Kidney epithelial cell (primary cell): Measurements from ENCODE around the gene FGFRL1. TPM values are rescaled to one million over a fixed set of nuclear protein-coding genes. Genes with fewer than 3 reads are reported as not detected.

Experiments used
- DNase-seq: peaks from one replicate; pipeline ENCODE4 v3.0.0-alpha.2; 2010; ENCODE audit warnings: low read depth
- H3K27me3 ChIP-seq: 2 replicates; pipeline ENCODE4 v1.6.0; 2011; ENCODE audit warnings: low read length; ENCODE audit not compliant: control insufficient read depth, insufficient read depth
- H3K36me3 ChIP-seq: 2 replicates; pipeline ENCODE4 v1.5.1; 2011; ENCODE audit warnings: low read length; ENCODE audit not compliant: control insufficient read depth, insufficient read depth
- H3K4me3 ChIP-seq: 2 replicates; pipeline ENCODE4 v1.5.1; 2011; ENCODE audit warnings: low read depth, mild to moderate bottlenecking, control low read depth, low read length
- CTCF ChIP-seq: IDR thresholded peaks from 2 replicates; pipeline ENCODE4 v1.5.1; 2011; ENCODE audit warnings: mild to moderate bottlenecking, moderate library complexity, low read length, control low read depth, inconsistent platforms; ENCODE audit not compliant: insufficient read depth, poor library complexity, severe bottlenecking
- total RNA-seq: library from RNA; depleted of rRNA; stranded (reverse); fragments of >200 nt; gene quantifications from 2 replicates; pipeline ENCODE4 v1.2.3, GENCODE V29; 2015

The FGFRL1 gene
- total RNA-seq, 1 donor from 2014 or later: 39.2 TPM

- H3K36me3 ChIP-seq: no peaks in the 10 kb centered on the region
Measured at GRCh38 chr4:1040344-1041146, 29.1 kb downstream of the FGFRL1 start.

GRCh38 chr4:1041147-1041935 lies 29.9 kb downstream of the FGFRL1 start:
- no peak for TF ChIP-seq CTCF
- Histone ChIP-seq H3K4me3 (no peak overlapping the region), H3K27me3 (peaks cover 11% of the 10 kb centered on the region), H3K36me3 (no peaks in the 10 kb centered on the region)
- DNase-seq: no peak

More at GRCh38 chr4:1040344-1041146, 29.1 kb downstream of the FGFRL1 start:
- no peak for DNase-seq
- no peak overlapping the region for H3K4me3 ChIP-seq
- no peak for TF ChIP-seq CTCF
- H3K27me3 ChIP-seq: peaks cover 8% of the 10 kb centered on the region

- no peak for TF ChIP-seq CTCF
- Histone ChIP-seq H3K36me3 (no peaks in the 10 kb centered on the region), H3K27me3 (peaks cover 11% of the 10 kb centered on the region), H3K4me3 (no peak overlapping the region)
- no peak for DNase-seq
Measured at GRCh38 chr4:1041936-1042330, 30.5 kb downstream of the FGFRL1 start.

- no peak overlapping the region for H3K4me3 ChIP-seq
- peaks cover 11% of the 10 kb centered on the region for H3K27me3 ChIP-seq
- no peak for TF ChIP-seq CTCF
- H3K36me3 ChIP-seq: no peaks in the 10 kb centered on the region
- DNase-seq: no peak
Measured at GRCh38 chr4:1042352-1043055, 31.1 kb downstream of the FGFRL1 start.

GRCh38 chr4:1043162-1043561 lies 31.7 kb downstream of the FGFRL1 start:
- H3K4me3 ChIP-seq: no peak overlapping the region
- no peak for TF ChIP-seq CTCF
- DNase-seq: no peak
- H3K36me3 ChIP-seq: no peaks in the 10 kb centered on the region
- H3K27me3 ChIP-seq: peaks cover 11% of the 10 kb centered on the region
